ENCODE measurements around the gene MTX1. TPM values are rescaled to one million over a fixed set of nuclear protein-coding genes. Genes with fewer than 3 reads are reported as not detected.

MTX1 gene
- total and polyA plus RNA-seq, 2 experiments from 2014 or later: 77.7 to 106 TPM

GRCh38 chr1:155176544-155177071 is 31.9 kb upstream of the MTX1 start:
- H3K27ac Mint-ChIP-seq: no peak overlapping the region
- peak overlapping the region; percentile 28 for H3K4me3 Mint-ChIP-seq
- peaks cover 21% of the 10 kb centered on the region for H3F3A ChIP-seq (replicated peaks; ENCODE audit: low read depth)
- H3K27me3 ChIP-seq (ENCODE audit: insufficient read depth): no peaks in the 10 kb centered on the region
- peaks cover 13% of the 10 kb centered on the region for H3K79me2 ChIP-seq (replicated peaks; ENCODE audit: insufficient read depth)
- H3K36me3 ChIP-seq (ENCODE audit: insufficient read depth): peaks cover 20% of the 10 kb centered on the region; the same call in 1 of the 2 replicates
- H3K9me3 Mint-ChIP-seq: peaks cover 4% of the 10 kb centered on the region
- H4K20me1 ChIP-seq (replicated peaks; ENCODE audit: insufficient read depth): no peaks in the 10 kb centered on the region
- no peak overlapping the region for H3K4me2 ChIP-seq
- H3K9me2 ChIP-seq (ENCODE audit: insufficient read depth): no peaks in the 10 kb centered on the region
- no peak overlapping the region for H3K27ac ChIP-seq (ENCODE audit: low read depth)
- peak; percentile 80 for DNase-seq (ENCODE audit: low spot score)
- peaks cover 25% of the 10 kb centered on the region for H3K4me1 Mint-ChIP-seq
- H2AFZ ChIP-seq: no peak overlapping the region
- peaks cover 18% of the 10 kb centered on the region for H3K27me3 Mint-ChIP-seq (ENCODE audit: insufficient read depth, low read depth, poor library complexity)
- peak; percentile 10 for ATAC-seq
- TF ChIP-seq EZH2 (IDR thresholded peaks at IDR 0.05; ENCODE audit: low read depth, unreplicated experiment) (no peak), ZNF331 (CRISPR knock-in tag; IDR thresholded peaks at IDR 0.05; ENCODE audit: low read depth) (no peak), CTCF (conservative IDR thresholded peaks at IDR 0.05; ENCODE audit: low read depth in 2 of 2) (peak; percentile 77 to 91), EZH2phosphoT487 (IDR thresholded peaks at IDR 0.05; ENCODE audit: unreplicated experiment) (no peak), ZNF462 (CRISPR knock-in tag; IDR thresholded peaks at IDR 0.05) (no peak), STAT1 (IDR thresholded peaks at IDR 0.05; ENCODE audit: unreplicated experiment) (no peak), JUNB (IDR thresholded peaks at IDR 0.05; ENCODE audit: unreplicated experiment) (no peak)
- TF ChIP-seq, protein P1, sequence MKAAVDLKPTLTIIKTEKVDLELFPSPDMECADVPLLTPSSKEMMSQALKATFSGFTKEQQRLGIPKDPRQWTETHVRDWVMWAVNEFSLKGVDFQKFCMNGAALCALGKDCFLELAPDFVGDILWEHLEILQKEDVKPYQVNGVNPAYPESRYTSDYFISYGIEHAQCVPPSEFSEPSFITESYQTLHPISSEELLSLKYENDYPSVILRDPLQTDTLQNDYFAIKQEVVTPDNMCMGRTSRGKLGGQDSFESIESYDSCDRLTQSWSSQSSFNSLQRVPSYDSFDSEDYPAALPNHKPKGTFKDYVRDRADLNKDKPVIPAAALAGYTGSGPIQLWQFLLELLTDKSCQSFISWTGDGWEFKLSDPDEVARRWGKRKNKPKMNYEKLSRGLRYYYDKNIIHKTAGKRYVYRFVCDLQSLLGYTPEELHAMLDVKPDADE (IDR thresholded peaks at IDR 0.05): no peak
- peaks cover 18% of the 10 kb centered on the region for H3K4me1 ChIP-seq (ENCODE audit: insufficient read depth)
- no peak overlapping the region for H3K4me3 ChIP-seq
- H3K36me3 Mint-ChIP-seq (ENCODE audit: low read depth): peaks cover 47% of the 10 kb centered on the region
